ENCODE measurements around the gene CYP27A1. TPM values are rescaled to one million over a fixed set of nuclear protein-coding genes. Genes with fewer than 3 reads are reported as not detected.

The CYP27A1 gene
- total RNA-seq, 1 experiment from 2014 or later: 12.2 TPM

DNA sequence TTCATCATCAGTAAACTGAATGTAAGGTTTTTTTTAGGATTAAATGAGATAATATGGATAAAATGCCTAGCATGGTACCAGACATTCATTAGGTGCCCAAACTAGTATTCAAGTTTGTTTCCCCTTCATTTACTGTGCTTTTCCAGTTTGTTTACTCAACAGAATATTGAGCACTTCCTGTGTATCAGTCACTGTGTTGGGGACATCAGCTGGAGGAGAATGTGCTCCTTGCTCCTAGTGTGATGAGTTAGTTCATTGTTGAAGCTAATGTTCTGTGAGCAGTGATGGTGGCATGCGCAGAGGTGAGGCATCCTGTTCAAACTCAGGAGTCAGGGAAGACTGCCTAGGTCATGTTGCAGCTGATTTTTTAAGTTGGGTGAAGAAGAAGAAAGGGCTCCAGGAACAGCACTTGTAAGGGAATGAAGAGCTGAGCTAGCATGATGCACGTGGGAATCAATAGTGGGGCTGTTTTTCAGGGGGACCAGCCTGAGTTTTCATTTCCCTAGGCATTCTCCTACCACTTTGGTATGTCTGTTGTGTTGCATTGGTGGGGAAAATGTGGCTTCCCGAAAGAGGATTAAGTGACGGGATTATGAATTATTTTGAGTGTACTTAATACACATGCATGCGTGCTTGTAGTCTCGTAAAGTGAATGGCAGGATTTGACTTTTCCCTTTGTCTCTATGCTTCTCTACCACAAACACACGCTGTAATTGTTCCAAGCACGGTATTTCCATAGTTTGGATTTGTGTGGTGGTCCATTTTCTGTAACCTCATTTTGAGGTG lies 47.6 kb upstream of the CYP27A1 start:
- TF ChIP-seq, protein P1, sequence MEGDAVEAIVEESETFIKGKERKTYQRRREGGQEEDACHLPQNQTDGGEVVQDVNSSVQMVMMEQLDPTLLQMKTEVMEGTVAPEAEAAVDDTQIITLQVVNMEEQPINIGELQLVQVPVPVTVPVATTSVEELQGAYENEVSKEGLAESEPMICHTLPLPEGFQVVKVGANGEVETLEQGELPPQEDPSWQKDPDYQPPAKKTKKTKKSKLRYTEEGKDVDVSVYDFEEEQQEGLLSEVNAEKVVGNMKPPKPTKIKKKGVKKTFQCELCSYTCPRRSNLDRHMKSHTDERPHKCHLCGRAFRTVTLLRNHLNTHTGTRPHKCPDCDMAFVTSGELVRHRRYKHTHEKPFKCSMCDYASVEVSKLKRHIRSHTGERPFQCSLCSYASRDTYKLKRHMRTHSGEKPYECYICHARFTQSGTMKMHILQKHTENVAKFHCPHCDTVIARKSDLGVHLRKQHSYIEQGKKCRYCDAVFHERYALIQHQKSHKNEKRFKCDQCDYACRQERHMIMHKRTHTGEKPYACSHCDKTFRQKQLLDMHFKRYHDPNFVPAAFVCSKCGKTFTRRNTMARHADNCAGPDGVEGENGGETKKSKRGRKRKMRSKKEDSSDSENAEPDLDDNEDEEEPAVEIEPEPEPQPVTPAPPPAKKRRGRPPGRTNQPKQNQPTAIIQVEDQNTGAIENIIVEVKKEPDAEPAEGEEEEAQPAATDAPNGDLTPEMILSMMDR (IDR thresholded peaks at IDR 0.05; ENCODE audit: unreplicated experiment): no peak
- CTCF ChIA-PET: interaction anchor here (0.9 kb wide), 1 partner anchor 116 kb away, joined by 3 read pairs; no protein-coding TSS in a partner anchor
- Mint-ChIP-seq H3K9me3 (ENCODE audit: low read depth, unreplicated experiment) (no peaks in the 10 kb centered on the region), H3K4me1 (ENCODE audit: low read depth, unreplicated experiment) (peaks cover 41% of the 10 kb centered on the region), H3K36me3 (ENCODE audit: insufficient read depth, unreplicated experiment) (peaks cover 25% of the 10 kb centered on the region), H3K27ac (ENCODE audit: unreplicated experiment) (peak overlapping the region; percentile 16), H3K27me3 (ENCODE audit: unreplicated experiment) (no peaks in the 10 kb centered on the region), H3K4me3 (ENCODE audit: low read depth, unreplicated experiment) (no peak overlapping the region)
- intact Hi-C loops (cut with micrococcal nuclease; ENCODE audit: unreplicated experiment): no loop called here
- no peak for DNase-seq
- BruUV-seq (replicated peaks): no TSS peak

DNA sequence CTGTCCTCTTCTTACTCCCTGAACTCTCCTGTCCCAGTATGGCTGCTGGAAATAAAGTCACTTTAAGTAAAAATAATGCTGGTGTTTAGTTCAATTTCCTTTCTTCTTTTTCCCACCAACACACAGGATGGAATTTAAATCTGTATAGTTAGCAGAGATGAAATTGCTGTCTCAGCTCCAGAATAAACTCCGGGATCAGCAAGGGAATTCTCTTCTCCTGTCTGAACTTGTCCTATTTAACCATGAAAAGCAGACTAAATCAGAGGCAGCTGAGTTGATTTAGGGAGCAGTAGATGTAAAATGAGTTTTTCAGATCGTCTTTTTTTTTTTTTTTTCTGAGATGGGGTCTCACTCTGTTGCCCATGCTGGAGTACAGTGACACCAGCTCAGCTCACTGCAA lies 45.4 kb upstream of the CYP27A1 start:
- H3K27me3 Mint-ChIP-seq (ENCODE audit: unreplicated experiment): no peaks in the 10 kb centered on the region
- DNase-seq: no peak
- CTCF ChIA-PET: interaction anchor here (0.7 to 0.8 kb wide), 2 partner anchors 13 to 65 kb away, joined by 4 to 12 read pairs; partner anchors contain the start of genes RNF25 and STK36

DNA sequence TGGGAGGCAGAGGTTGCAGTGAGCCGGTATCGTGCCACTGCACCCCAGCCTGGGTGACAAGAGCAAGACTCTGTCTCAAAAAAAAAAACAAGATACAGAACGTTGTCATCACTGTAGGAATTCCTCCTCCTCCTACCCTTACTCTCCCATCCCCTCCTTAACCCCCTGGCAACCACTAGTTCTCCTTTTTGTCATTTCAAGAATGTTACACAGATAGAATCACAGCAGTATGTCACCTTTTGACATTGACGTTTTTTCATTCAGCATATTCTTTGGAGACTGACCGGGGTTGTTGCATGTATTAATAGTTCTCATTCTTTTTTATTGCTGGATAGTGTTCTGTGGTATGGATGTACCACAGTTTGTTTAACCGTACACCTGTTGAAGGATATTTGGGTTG lies 38.9 kb upstream of the CYP27A1 start:
- no peaks in the 10 kb centered on the region for H3K27me3 Mint-ChIP-seq (ENCODE audit: unreplicated experiment)
- peaks cover 50% of the 10 kb centered on the region for H3K36me3 Mint-ChIP-seq (ENCODE audit: insufficient read depth, unreplicated experiment)
- no peaks in the 10 kb centered on the region for H3K9me3 Mint-ChIP-seq (ENCODE audit: low read depth, unreplicated experiment)
- peaks cover 18% of the 10 kb centered on the region for H3K4me1 Mint-ChIP-seq (ENCODE audit: low read depth, unreplicated experiment)
- H3K27ac Mint-ChIP-seq (ENCODE audit: unreplicated experiment): no peak overlapping the region
- BruUV-seq (replicated peaks): no TSS peak
- TF ChIP-seq, protein P1 (IDR thresholded peaks at IDR 0.05; ENCODE audit: unreplicated experiment): no peak
- H3K4me3 Mint-ChIP-seq (ENCODE audit: low read depth, unreplicated experiment): no peak overlapping the region
- DNase-seq: no peak
- CTCF ChIA-PET: no interaction called here
- intact Hi-C loops (cut with micrococcal nuclease; ENCODE audit: unreplicated experiment): no loop called here

More for the DNA sequence above, 45.4 kb upstream of the CYP27A1 start:
- Mint-ChIP-seq H3K4me1 (ENCODE audit: low read depth, unreplicated experiment) (peaks cover 34% of the 10 kb centered on the region), H3K36me3 (ENCODE audit: insufficient read depth, unreplicated experiment) (peaks cover 26% of the 10 kb centered on the region), H3K4me3 (ENCODE audit: low read depth, unreplicated experiment) (no peak overlapping the region), H3K27ac (ENCODE audit: unreplicated experiment) (no peak overlapping the region), H3K9me3 (ENCODE audit: low read depth, unreplicated experiment) (no peaks in the 10 kb centered on the region)
- BruUV-seq (replicated peaks): no TSS peak
- intact Hi-C loops (cut with micrococcal nuclease; ENCODE audit: unreplicated experiment): no loop called here
- TF ChIP-seq, protein P1 (IDR thresholded peaks at IDR 0.05; ENCODE audit: unreplicated experiment): no peak

DNA sequence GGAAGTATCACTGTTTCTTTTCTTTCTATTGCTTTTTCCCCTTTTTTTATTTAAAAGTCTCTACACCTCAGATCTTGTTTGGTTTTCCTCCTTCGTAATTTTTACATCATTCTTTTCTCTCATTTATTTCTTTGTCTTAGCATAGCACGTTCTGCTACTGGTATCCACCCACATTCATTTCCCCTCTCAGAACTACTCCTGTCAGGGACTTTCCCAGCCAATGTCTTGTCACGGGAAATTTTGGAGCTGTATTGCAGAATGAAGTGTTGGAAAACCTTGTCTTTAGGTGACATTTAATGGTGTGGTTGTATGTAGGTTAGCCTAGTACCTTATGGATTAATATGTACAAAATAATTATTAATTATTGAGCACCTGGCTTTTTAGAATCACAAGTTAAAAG lies 37.3 kb upstream of the CYP27A1 start:
- Mint-ChIP-seq H3K9me3 (ENCODE audit: low read depth, unreplicated experiment) (no peaks in the 10 kb centered on the region), H3K27ac (ENCODE audit: unreplicated experiment) (peak overlapping the region; percentile 79), H3K36me3 (ENCODE audit: insufficient read depth, unreplicated experiment) (peaks cover 42% of the 10 kb centered on the region), H3K4me3 (ENCODE audit: low read depth, unreplicated experiment) (no peak overlapping the region), H3K4me1 (ENCODE audit: low read depth, unreplicated experiment) (peaks cover 18% of the 10 kb centered on the region), H3K27me3 (ENCODE audit: unreplicated experiment) (no peaks in the 10 kb centered on the region)
- DNase-seq: no peak
- TF ChIP-seq, protein P1 (IDR thresholded peaks at IDR 0.05; ENCODE audit: unreplicated experiment): no peak
- BruUV-seq (replicated peaks): no TSS peak
- CTCF ChIA-PET: interaction anchor here (0.5 to 1.5 kb wide), 3 partner anchors 34 to 260 kb away, joined by 4 to 7 read pairs (median 5); partner anchors contain the start of gene TTLL4
- intact Hi-C loops (cut with micrococcal nuclease; ENCODE audit: unreplicated experiment): loop anchor here (2.0 kb wide), 1 partner anchor 28 kb away; no protein-coding TSS in a partner anchor
